HG03139 (cell line): ENCODE measurements around the gene PTPRN2.
"Not testable (repeated sequence)": the region's sequence is repeated elsewhere in the genome, so short reads cannot be mapped to it uniquely, and the experiment has no call there.

Experiments used
- ATAC-seq: cut with Tn5 transposase; IDR thresholded peaks from one replicate; pipeline ENCODE4 v1.9.1; 2021; ENCODE audit not compliant: unreplicated experiment

Gene PTPRN2

GRCh38 chr7:157562522-157563398 is 1024.9 kb downstream of the PTPRN2 start:
- not testable (repeated sequence) for ATAC-seq

DNA sequence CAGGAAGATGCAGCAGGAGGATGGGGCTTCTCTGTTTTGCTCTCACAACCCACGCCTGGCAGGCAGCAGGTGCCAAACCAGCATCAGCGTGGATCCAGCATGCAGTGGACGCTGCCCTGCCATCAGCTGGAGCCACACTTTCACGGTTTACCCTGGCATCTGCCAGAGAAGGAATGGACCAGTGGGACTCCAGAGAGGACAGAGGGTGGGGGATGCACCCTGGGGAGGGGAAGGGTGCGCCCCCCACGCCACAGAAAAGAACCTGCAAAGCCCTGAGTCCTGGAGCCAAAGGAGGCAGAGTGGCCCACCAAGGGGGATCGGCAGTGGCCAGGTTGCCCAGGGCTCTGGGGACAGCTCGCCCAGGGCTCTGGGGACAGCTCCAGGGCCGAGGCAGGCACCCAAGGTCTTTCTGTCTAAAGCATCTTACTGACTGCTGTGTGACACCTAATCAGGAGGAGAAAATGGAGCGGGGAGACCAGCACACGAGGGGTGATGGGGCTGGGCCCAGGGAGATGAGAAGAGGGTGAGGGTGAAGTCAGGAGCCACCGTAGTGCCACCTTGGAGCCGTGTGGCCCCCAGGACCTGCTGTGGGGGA is 1025.7 kb downstream of the PTPRN2 start:
- no peak for ATAC-seq

DNA sequence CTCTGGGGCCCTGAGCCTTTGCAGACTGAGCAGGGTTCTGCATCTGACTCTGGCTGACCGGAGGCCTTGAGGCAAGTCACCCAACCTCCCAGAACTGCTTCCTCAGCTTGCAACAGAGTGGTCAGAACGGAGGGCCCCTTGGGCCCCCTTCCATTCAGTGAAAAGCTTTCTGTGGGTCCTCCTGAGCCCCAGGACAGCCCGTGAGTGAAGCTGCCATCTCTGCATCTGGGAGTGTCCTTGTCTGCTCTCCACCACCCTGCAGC is 1026.2 kb downstream of the PTPRN2 start:
- ATAC-seq: no peak

DNA sequence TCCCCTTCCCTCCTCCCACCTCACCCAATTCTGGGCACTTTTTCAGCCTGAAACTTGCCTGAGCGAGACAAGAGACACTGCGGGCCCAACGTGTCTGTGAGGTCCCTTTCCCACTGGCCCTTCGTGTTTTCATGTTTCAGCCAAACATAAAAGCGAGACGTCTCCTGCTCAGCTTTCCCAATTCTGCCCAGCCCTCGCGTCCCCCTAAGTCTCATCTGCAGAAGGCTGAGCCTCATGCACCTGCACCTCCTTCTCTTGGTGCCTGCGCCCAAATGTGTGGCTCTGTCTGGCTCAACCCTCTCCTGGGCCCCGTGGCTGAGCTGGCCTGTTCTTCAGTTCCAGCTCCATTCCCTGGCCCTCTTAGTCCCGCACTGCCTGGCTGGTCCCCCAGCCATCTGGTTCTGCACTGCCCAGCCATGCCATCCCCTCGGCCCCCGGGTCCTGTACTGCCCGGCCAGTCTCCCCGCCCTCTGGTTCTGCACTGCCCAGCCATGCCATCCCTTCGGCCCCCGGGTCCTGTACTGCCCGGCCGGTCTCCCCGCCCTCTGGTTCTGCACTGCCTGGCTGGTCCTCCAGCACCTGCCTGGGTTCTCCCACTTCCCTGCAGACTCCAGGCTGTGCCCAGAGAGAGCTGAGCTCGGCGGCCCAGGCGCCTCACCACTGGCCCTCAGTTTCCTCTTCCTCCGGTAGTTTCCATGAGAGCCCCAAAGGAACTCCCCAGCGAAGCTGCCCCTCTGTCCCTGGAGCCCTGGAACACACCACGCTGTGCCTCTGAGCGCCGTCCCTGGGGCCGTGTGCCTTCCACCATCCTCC is 1026.7 kb downstream of the PTPRN2 start:
- no peak for ATAC-seq

DNA sequence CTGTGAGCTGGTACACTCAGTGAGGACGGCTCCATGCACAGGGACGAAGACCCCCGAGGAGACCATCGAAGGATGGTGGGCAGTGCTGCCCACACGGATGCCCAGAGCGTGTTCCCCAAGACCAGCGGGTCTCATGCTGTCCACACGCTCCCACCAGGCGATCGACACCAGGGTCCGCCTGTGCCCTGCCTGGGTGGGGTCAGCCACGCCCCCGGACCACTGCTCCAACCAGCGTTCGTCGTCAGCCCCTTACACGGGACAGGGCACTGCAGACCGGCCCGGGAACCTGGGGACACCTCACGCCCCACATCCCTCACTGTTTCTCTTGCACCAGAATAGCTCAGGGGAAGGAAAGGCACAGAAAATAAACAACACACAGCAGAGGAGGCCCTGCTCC is 1027.4 kb downstream of the PTPRN2 start:
- no peak for ATAC-seq

DNA sequence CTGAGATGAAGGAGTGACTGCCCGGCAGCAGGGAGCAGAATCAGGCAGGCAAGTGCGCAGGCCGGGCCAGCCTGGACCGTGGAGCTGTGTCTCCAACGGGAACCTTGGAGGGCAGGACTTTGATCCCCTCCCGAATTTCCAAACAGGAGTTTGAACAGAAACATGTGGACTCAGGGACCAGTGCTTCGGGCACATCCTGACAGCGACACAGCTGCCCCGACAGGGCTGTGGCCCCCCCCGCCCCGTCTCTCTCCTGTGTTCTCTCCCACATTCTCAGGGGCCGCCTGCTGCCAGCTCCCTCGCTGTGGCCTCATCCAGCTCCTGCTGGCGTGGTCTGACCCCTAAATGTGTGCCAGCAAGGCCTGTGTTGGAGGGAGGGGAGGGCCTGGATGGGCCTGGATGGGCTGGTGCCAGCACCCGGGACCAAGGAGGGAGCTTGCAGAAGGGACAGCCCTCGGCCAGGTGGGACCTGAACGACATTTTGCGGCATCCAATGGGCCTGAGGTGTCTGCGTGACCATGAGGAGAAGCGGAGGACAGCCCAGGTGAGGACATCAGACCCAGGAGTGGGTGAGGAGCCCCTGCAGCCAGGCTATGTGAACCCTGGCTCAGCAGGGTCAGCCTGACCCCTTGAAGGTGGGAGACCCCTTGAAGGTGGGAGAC is 1027.9 kb downstream of the PTPRN2 start:
- ATAC-seq: no peak

DNA sequence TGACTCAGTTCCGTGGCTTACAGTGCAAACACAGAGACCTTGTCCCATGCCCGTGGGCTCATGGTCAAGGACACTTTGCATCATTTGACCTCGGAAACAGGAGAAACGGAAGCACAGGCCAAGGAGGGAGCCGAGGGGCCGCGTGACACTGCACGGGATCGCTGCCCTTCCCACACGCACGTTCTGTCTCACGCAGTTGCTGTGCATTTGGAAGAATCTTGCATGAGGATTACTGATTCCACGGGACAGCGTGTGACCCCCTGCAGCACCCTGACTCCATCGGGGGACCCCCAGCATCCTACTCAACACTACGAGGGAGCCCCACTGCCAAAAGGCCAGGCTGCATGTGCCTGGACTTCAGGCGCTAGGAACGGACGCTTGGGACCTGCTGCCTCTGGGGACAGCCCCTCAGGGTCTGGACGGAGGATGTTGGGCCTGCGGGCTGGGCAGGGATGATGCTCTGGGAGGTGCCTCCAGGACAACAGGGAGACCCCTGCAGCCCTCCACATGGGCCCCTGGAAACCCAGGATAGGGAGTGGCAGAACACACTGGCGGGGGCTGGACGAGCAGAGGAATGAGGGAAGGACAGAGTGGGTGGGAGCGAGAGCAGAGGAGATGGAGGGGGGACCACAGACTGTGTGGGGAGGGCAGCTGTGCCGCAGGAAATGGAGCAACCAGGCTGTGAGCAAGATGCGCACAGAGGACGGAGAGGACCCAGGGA is 1028.6 kb downstream of the PTPRN2 start:
- ATAC-seq: no peak

- ATAC-seq: no peak
Observed at GRCh38 chr7:157558516-157558874, 1029.1 kb downstream of the PTPRN2 start.

- ATAC-seq: no peak
Observed at GRCh38 chr7:157558061-157558460, 1029.6 kb downstream of the PTPRN2 start.

GRCh38 chr7:157557263-157557662 is 1030.4 kb downstream of the PTPRN2 start:
- ATAC-seq: no peak

GRCh38 chr7:157556642-157556944 is 1031.0 kb downstream of the PTPRN2 start:
- no peak for ATAC-seq

- no peak for ATAC-seq
Observed at GRCh38 chr7:157555944-157556641, 1031.5 kb downstream of the PTPRN2 start.

DNA sequence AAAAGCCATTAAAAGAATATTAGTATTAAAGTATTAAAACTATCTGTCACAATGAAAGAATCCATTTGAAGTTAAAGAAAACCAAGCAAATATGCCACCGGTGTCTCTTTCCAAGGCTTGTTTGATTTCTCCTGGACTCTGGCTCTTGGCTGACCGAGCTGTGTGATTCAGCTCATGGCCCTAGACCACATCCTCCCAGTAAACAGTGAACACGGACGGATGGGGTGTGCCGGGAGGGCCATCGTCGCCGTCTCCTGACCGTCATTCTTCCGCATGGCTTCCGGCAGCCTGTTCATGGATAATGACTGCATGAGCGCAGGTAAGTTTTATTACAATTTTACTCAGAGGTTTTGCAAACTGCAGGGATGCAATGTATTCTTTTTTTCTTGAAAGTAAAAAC is 1032.3 kb downstream of the PTPRN2 start:
- ATAC-seq: no peak

DNA sequence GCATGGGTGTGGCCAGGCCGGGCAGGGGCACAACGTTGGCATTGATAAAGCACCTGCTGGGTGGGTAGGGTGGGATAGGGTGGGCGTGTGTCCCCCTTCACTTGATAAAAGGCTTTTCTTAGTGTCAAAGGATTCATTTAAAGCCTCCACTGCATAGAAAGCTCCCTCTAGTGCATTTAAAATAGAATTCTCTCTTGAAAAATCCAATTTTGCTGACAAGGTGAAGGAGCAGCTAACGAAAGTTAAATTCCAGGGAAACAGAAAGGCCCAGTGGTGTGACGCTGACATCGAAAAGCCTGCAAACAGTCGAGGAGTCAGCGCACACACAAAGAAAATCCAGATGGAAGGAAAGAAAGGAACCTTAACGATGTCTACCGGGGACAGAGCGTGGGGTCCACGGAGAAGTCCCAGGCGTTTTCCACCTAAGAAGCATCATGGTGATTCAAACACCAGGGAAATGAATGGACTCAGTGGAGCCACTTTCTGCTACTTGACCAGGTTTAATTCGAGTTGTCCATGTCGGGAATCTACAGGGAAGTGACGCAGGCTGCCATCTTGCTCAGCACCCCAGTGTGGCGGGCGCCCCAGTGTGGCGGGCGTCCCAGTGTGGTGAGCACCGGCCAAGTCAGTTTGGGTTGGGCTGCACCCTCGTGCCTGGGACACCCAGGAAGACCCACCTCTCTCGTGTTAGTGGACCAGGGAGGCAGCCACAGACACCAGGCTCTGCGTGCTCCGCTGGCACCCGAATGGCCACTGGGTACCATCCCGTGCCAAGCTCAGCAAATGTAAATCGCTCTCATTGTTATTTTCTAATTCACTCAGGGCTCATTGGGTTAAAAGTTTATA is 1033.0 kb downstream of the PTPRN2 start:
- ATAC-seq: no peak

GRCh38 chr7:157553256-157553655 is 1034.4 kb downstream of the PTPRN2 start:
- no peak for ATAC-seq

DNA sequence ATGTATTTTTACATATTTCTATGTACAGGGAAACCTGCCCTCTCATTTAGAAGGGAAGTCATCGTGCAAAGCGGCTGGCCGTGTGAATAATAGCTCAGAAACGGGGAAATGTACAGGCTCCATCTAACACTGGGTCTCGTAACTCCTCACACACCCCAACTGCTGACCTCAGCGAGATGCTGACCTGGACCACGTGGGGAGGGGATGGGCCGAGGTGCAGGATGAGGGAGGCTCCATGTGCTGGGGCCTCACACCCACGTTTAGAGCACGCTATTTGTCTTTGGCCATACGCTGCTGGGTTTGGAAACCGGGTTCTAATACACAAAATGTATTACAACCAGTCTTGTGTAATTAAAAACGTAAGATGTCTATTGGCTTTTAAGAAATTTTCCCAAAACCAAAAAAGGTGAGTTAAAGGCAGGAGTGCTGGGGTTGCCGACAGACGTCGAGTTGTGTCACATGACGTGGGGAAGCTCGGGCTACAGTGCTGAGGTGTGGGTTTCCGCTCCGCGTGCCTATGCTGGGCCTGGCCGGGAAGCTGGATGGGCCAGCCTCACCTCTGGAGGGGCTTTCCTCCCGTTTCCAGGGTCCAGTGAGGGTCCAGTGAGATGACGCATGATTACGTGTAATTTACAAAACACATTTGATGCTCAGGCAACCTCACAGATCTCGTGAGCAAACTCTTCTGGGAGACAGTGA is 1035.2 kb downstream of the PTPRN2 start:
- no peak for ATAC-seq

- ATAC-seq: no peak
Observed at GRCh38 chr7:157551325-157552070, 1036.1 kb downstream of the PTPRN2 start.
